ENCODE measurements around the gene PTER. TPM values are rescaled to one million over a fixed set of nuclear protein-coding genes. Genes with fewer than 3 reads are reported as not detected.

The PTER gene
- total RNA-seq, 1 experiment from 2014 or later, result 37.7 TPM

DNA sequence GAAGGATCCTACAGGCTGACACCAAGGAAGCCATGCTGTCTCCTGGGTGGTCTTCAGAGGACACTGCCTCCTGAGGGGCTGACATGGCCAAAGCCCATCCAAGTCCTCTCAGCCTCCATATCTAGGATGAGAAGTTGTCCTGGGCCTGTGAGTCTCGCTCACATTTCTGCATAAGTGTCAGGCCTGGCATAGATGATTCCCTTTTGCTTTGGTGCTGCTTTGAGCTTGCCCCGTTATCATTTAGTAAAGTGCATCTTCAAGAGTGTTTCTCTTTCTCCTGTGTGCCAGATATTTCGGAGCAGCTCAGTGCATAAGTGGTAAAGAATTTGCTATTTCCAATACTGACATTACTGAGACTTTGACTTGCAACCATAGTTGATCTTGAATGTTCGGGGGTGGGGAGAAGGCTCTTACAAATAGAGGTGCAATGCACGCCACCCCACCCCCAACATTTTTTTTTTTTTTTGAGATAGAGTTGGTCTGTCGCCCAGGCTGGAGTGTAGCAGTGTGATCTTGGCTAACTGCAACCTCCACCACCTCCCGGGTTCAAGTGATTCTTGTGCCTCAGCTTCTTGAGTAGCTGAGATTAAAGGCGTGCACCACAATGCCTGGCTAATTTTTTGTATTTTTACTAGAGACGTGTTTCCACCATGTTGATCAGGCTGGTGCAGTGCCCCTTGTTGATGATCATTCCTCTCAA, 9.1 kb downstream of the PTER start:
- no peak overlapping the region for H3K4me3 ChIP-seq
- DNase-seq, result no peak
- no peaks in the 10 kb centered on the region for H3K27me3 ChIP-seq
- H3K9me3 ChIP-seq, result no peaks in the 10 kb centered on the region
- peaks cover 46% of the 10 kb centered on the region for H3K36me3 ChIP-seq

DNA sequence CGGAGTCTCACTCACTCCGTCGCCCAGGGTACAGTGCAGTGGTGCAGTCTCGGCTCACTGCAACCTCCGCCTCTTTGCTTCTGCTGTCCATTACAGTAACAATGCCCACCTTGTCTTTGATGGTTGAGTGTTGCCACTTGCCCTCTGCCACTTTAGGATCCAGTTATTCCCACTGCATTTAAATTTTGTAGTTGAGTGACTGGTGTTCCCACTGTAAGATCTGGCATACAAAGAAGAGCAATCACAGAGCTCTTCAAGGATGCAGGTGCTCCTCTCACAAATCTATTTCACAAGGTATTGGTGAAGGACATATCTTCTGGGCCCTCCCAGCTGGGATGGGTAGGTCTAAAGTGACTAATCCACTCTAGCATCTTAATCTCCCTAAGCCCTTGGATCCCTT, 12.6 kb downstream of the PTER start:
- Histone ChIP-seq H3K9me3 (no peaks in the 10 kb centered on the region), H3K27me3 (no peaks in the 10 kb centered on the region), H3K4me3 (no peak overlapping the region), H3K36me3 (peaks cover 30% of the 10 kb centered on the region)
- no peak for DNase-seq

DNA sequence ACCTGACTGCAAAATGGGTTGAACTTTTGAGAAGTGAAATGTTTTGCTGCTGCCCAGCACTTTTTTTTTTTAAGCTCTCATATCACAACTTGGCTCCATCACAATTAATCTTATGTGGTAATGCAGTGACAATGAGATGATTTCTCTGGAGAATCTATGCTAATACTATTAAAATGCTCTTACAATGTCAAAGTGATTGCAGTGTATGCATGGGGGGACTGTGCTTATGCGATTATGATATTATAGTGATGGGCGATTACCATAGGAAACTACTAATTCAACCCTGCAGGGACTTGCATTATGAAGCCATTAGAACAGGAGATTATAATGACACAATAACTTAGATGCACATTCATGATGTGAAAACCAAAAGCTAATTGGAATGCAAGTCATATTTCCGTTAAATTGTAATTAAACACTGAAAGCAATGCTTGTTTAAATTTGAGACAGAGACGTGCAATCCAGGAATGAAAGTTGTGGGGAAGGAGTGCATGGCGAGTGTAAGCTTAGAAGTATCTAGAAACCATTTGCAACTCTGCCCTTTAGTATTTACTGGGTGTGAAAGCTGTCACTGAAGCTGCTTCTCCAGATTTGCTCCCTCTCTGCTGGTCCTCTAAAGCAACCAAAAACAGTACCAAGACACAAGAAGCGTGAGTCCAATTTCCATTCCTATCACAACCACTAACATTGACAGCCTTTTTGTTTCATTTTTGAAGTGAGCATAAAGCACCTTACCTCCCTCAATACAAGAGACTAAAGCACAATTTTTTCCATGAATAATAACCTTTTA, 21.6 kb downstream of the PTER start:
- DNase-seq, result no peak

DNA sequence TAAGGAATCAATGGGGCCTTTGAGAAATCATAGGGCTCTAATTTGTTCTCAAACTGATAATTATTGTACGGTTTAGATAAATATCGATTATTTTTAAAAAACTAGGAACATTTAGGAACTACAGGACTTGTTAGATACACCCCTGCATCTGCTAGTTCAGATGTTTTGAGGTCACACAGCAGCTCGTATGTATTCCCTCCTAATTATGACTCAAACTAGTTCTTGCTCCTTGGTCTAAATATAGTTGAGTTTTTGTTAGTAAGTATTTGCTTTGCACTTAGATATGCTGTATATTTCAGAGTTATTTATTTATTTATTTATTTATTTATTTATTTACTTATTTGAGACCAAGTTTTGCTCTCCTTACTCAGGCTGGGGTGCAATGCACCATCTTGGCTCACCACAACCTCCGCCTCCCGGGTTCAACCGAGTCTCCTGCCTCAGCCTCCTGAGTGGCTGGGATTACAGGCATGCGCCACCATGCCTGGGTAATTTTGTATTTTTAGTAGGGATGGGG, 22.7 kb downstream of the PTER start:
- Histone ChIP-seq H3K9me3 (no peaks in the 10 kb centered on the region), H3K36me3 (peaks cover 11% of the 10 kb centered on the region), H3K27me3 (no peaks in the 10 kb centered on the region), H3K4me3 (no peak overlapping the region)
- no peak for DNase-seq

More for the DNA sequence above, 21.6 kb downstream of the PTER start:
- H3K9me3 ChIP-seq, result no peaks in the 10 kb centered on the region
- peaks cover 6% of the 10 kb centered on the region for H3K36me3 ChIP-seq
- no peak overlapping the region for H3K4me3 ChIP-seq
- no peaks in the 10 kb centered on the region for H3K27me3 ChIP-seq

DNA sequence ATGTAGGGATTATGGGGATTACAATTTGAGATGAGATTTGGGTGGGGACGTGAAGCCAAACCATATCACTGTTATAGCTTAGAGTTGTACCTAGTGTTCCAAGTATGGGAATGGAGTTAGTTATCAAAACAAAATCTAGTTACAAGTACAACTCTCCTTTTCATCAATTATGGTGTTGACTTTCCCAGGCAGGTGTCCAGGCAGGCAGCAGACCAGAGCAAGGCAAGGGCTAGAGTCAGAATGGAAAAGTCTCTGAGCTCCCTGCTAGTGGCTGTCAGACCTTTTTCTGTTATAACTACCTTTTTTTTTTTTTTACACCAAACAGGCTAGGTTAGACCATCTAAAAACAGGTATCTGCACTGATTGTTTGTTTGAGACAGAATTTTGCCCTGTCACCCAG, 29.2 kb downstream of the PTER start:
- Histone ChIP-seq H3K9me3 (no peaks in the 10 kb centered on the region), H3K27me3 (no peaks in the 10 kb centered on the region), H3K4me3 (no peak overlapping the region), H3K36me3 (peaks cover 12% of the 10 kb centered on the region)
- DNase-seq, result no peak

DNA sequence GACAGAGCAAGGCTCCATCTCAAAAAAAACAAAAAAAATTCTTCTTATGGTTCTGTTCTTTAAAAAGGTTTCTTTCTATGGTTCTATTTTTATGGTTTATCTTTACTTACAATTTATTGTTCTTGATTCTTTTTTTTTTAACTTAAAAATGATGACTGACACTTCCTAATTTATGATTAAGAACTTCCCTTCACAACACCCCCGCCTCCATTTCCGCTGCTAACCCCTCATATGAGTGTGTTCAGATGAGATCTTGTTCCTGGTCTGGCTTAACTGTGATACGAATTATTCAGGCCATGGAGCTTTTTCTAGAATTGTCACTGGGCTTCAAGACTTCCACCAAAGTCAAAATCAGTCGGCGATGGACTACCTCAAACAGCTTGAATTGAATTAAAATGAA, 33.9 kb downstream of the PTER start:
- Histone ChIP-seq H3K27me3 (no peaks in the 10 kb centered on the region), H3K36me3 (peaks cover 3% of the 10 kb centered on the region; the same call in 1 of the 2 replicates), H3K9me3 (no peaks in the 10 kb centered on the region), H3K4me3 (no peak overlapping the region)
- DNase-seq, result no peak

DNA sequence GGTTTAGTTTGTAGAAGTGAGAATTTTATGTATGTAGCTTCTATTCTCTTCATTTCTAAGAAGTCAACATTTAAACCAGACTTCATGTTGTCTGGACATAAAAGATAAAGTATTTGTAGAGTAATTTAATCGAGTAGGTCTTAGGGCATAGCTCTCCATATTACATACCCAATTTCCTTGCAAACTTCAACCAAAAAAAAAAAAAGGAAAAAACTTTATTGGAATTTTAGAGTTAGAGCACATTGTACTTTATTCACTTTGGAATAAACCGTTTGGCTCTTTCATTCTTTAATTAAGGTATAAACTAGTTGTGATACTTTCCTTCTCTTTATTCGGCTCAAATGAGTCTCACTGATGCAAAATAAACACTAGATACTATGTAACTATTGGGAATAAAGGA, 36.0 kb downstream of the PTER start:
- H3K4me3 ChIP-seq, result no peak overlapping the region
- DNase-seq, result no peak
- H3K9me3 ChIP-seq, result no peaks in the 10 kb centered on the region
- H3K36me3 ChIP-seq, result peaks cover 3% of the 10 kb centered on the region; the same call in 1 of the 2 replicates
- H3K27me3 ChIP-seq, result no peaks in the 10 kb centered on the region

DNA sequence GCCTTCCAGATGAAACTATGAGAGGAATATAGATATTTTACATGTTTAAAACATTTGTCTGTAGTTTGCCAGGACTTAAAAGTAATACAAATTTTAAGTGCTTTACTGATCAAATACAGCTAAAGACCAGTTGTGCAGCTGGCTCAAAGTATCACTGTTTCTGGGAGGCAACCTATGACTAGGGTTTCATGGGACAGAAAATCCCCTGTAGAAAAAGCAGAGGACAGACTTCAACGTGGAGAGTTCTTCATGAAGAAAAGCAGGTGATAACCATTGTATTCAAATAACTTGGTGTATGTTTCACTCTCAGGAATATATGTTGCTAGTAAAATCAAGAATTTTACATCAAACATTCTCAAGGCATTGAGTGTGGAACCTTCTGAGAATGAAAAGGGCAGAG, 40.9 kb downstream of the PTER start:
- H3K36me3 ChIP-seq, result no peaks in the 10 kb centered on the region; the same call in 1 of the 2 replicates
- H3K9me3 ChIP-seq, result no peaks in the 10 kb centered on the region
- no peak overlapping the region for H3K4me3 ChIP-seq
- no peak for DNase-seq
- H3K27me3 ChIP-seq, result no peaks in the 10 kb centered on the region

DNA sequence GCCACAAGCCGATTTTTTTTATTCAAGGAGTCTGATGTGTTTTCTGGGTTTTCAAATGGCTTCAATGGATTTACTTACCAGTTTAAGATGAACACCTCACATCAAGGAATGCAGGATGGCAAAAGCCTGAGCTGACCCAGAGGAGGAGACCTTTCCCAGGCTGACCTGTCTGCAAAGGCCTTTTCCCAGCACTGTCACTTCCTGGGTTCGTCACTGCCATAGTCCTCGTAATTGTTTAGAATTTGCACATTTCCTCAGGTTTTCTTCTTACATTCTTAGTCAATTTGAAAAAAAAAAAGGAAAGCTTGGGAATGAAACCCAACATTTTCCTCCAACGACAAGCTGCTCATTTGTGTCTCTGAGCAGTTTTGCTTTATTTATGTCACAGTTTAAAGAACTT, 42.0 kb downstream of the PTER start:
- no peaks in the 10 kb centered on the region for H3K9me3 ChIP-seq
- H3K4me3 ChIP-seq, result no peak overlapping the region
- no peaks in the 10 kb centered on the region for H3K27me3 ChIP-seq
- no peaks in the 10 kb centered on the region; the same call in 1 of the 2 replicates for H3K36me3 ChIP-seq
- no peak for DNase-seq

DNA sequence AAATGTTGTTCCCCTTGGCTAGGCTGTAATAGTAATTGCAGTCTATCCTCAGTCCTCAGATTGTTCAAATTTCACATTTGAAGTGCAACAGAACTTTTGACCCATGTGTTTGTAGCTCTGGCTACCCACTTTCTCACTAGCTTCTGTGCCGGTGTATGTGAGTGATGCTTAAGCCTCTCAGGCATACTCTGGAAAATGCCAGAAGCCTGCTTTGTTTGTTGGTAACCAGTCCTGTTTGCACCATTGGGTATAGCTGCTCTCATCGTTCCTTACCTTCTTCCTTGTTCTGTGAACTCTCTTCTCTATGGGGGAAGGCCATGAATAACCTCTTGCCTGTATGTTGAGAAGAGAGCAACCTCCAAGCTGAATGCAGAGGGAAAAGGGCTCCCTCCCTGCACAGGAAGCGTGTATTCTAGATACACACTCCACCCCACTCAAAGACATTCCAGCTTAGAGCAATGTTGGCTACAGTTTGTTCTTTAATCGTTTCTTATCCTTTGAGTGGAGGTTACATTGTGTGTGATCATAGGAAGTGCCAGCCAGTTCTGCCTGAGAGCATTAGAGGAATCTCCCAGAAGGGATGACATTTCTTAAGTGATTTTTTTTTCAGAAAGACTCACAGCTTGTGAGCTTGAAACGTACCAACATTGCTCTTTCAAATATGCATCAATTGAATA, 44.4 kb downstream of the PTER start:
- H3K36me3 ChIP-seq, result peaks cover 5% of the 10 kb centered on the region
- H3K27me3 ChIP-seq, result no peaks in the 10 kb centered on the region
- DNase-seq, result no peak
- no peaks in the 10 kb centered on the region for H3K9me3 ChIP-seq
- H3K4me3 ChIP-seq, result no peak overlapping the region

DNA sequence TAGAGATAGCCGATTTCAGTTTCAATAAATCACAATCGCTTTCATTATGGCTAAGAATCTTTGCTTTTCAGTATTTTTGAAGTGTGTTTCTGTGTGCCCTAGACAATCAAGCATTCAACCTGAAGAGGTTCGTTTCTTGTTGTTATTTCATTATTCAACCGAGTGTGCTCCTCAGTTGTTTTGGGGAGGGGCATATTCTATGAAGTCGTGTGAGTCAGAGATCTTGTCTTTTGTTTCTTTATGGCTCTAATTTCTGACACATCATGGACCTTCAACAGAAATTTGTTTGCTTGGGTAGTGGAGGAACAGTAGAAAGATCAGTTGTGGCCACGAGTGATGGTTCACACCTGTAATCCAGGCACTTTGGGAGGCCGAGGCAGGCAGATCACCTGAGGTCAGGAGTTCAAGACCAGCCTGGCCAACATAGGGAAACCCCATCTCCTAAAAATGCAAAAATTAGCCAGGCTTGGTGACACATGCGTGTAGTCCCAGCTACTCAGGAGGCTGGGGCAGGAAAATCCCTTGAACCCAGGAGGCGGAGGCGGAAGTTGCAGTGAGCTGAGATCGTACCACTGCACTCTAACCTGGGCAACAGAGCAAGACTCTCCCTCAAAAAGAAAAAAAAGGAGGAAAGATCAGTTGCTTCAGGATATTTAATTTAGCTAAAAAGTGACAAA, 46.6 kb downstream of the PTER start:
- H3K27me3 ChIP-seq, result no peaks in the 10 kb centered on the region
- no peak overlapping the region for H3K4me3 ChIP-seq
- H3K36me3 ChIP-seq, result peaks cover 22% of the 10 kb centered on the region
- H3K9me3 ChIP-seq, result no peaks in the 10 kb centered on the region
- DNase-seq, result no peak

DNA sequence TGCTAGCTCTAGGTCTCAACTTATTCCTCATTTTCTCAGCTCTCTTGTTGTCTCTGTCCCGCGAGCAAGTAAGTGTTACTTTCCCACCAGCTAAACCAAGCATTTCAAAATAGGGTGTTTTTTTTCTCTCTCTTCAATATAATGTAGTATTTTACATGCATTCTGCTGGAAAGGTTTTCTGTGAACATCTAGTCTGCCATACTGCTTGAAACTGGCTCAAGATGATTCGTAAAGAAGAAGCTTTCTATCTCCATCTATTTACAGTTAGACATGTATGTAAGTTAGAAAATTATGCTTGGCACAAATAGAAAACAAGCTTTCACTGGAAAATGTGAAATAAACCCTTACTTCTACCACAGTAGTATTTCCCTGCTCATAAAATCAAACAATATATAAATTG, 53.7 kb downstream of the PTER start:
- no peak for DNase-seq
- H3K4me3 ChIP-seq, result no peak overlapping the region
- H3K27me3 ChIP-seq, result no peaks in the 10 kb centered on the region
- peaks cover 25% of the 10 kb centered on the region for H3K36me3 ChIP-seq
- no peaks in the 10 kb centered on the region for H3K9me3 ChIP-seq

DNA sequence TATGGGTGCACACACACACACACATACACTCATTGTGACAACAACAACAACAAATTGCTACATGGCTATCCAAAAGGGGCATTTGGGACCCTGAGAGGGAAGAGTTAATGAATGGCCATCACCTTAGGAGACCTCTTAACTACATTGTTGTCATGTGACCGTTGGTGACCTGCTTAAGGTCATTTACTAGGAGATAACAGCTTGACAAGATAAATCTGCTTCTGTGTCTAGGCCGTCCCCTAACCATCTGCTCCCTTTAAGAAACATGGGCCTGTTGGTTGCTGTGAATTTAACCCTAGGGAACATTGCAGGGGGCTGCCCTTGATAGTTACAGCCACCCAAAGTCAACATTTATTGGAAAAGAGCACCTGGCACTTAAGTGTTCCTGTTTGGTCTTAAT, 55.1 kb downstream of the PTER start:
- Histone ChIP-seq H3K27me3 (no peaks in the 10 kb centered on the region), H3K9me3 (no peaks in the 10 kb centered on the region), H3K4me3 (no peak overlapping the region), H3K36me3 (peaks cover 18% of the 10 kb centered on the region)
- no peak for DNase-seq

DNA sequence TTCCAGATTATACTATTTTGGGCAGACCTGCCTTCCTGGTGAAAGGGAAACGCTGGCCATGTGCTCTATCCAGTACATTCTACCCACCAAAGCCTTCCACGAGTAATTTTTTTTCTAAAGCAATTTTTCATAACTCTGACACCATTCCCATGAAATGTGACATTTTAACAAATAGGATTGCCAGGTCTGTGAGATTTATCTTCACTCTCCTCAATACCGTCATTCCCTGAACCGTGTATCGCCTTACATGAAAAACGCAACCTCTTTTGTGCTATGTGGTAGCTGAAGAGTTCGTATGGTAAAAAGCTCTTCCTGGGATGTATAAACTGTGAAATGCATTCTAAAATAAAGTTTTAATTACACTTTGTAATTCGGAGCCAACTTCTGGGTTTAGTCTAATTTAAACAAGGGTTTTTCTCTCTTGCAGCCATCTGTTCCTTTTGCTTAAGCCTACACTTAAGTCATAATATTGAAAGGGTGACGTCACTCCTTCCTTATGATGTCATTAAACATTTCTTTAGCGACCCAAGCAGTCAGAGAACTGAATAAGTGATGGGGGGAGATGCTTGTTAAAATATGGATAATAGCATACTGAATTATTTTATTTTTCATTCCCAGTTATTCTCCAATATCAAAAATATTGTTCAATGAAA, 57.2 kb downstream of the PTER start:
- no peaks in the 10 kb centered on the region for H3K9me3 ChIP-seq
- peaks cover 8% of the 10 kb centered on the region for H3K36me3 ChIP-seq
- H3K27me3 ChIP-seq, result no peaks in the 10 kb centered on the region
- DNase-seq, result no peak
- H3K4me3 ChIP-seq, result no peak overlapping the region

DNA sequence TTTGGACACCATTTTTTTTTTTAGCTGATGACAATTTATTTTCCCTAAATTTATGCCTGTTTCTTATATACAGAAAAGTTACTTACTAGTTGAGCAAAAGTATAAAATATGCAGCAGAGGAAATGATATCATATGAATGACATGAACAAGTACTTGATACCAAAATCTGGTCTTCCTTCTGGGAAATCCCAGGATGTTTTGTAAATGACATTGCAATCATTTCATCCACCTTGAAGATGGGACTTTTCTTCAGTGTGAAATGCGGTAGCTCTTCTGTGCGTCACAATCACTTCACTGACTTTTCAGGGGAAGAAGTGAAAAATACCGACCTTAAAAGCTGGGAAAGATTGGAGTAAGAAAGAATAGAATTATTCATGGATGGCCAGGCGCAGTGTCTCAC, 61.1 kb downstream of the PTER start:
- H3K9me3 ChIP-seq, result no peaks in the 10 kb centered on the region
- no peak overlapping the region for H3K4me3 ChIP-seq
- H3K27me3 ChIP-seq, result no peaks in the 10 kb centered on the region
- H3K36me3 ChIP-seq, result no peaks in the 10 kb centered on the region; the same call in none of the 2 replicates
- no peak for DNase-seq

DNA sequence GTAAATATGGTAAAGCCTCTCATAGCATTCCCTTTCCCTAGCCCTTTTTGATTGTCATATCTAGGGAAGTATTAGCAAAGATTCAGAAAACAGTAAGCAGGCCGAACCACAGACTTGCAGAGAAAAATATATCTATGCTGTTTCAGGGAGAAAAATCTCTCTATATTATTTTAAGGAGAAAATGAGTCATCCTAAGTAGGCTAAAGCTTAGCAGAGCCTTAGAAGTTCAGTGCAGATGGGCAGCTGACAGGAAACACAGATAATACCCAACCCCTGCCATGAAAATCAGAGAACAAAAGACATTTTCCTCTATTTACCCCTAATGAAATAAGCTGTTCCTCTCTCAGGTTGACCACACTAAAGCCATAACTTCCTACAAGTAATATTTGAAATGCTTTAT, 68.4 kb downstream of the PTER start:
- Histone ChIP-seq H3K36me3 (peaks cover 5% of the 10 kb centered on the region; the same call in 1 of the 2 replicates), H3K27me3 (no peaks in the 10 kb centered on the region), H3K9me3 (no peaks in the 10 kb centered on the region), H3K4me3 (no peak overlapping the region)
- no peak for DNase-seq

Measured in MG63 (cell line).